Activated naive CD4-positive, alpha-beta T cell treated with anti-CD3 and anti-CD28 coated beads, Interleukin-2, amount 10 ng/mL, durations not matched to agents 7 days and 5 days (primary cell): Measurements from ENCODE around the gene GORASP1.

ENCODE experiments used
- CTCF ChIA-PET: fragments of 350-600 bp; sonication (Branson Sonifier 250); formaldehyde crosslinking; loops from one replicate; lab custom pipeline; 2021; ENCODE audit warnings: antibody characterized with exemption; lab: Charles Lee
- DNase-seq: peaks from one replicate; pipeline ENCODE4 v3.0.0-alpha.2; 2020
- H3K27ac Mint-ChIP-seq: one replicate; pipeline ENCODE4 v1.8.0; 2021; ENCODE audit warnings: mild to moderate bottlenecking, moderate library complexity, mixed read lengths
- H3K27me3 Mint-ChIP-seq: one replicate; pipeline ENCODE4 v1.8.0; 2021; ENCODE audit warnings: mild to moderate bottlenecking, mixed read lengths
- H3K36me3 Mint-ChIP-seq: one replicate; pipeline ENCODE4 v1.8.0; 2021; ENCODE audit warnings: mixed read lengths
- H3K4me1 Mint-ChIP-seq: one replicate; pipeline ENCODE4 v1.8.0; 2021; ENCODE audit warnings: mixed read lengths
- H3K4me3 Mint-ChIP-seq: one replicate; pipeline ENCODE4 v1.8.0; 2021; ENCODE audit warnings: mild to moderate bottlenecking, moderate library complexity, mixed read lengths
- H3K9me3 Mint-ChIP-seq: one replicate; pipeline ENCODE4 v1.8.0; 2021; ENCODE audit warnings: mixed read lengths

GORASP1 gene

DNA sequence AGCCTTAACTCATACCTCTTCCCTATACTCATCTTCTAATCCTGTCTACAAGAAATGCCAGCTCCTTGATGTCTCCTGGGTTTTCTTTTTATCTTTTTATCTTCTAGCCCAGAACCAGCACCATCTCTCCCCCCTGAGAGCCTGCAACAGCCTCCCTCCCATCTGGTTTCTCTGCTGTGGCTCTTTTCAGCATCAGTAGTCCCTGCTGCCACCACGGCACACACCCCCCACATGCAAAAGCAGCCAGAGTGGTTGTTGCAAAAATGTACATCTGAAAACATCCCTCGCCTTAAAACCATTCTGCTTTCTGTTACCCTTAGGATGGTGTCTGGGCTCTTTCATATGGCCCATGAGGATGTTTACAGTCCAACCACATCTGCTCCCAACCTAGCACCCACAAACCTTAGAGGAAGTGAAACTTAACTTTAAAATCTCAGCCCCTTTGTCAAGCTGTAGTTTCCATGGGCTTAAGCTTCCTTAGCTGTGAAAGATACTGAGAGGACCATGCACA, 828 bp upstream of the GORASP1 start:
- peaks cover 45% of the 10 kb centered on the region for H3K4me1 Mint-ChIP-seq
- DNase-seq: peak; percentile 73
- CTCF ChIA-PET: interaction anchor here (1.0 to 3.0 kb wide), 8 partner anchors 8 to 183 kb away, joined by 3 to 18 read pairs (median 5); no protein-coding TSS in a partner anchor
- H3K27me3 Mint-ChIP-seq: peaks cover 44% of the 10 kb centered on the region
- H3K9me3 Mint-ChIP-seq: no peaks in the 10 kb centered on the region
- peak overlapping the region; percentile 78 for H3K4me3 Mint-ChIP-seq
- peak overlapping the region; percentile 83 for H3K27ac Mint-ChIP-seq
- peaks cover 2% of the 10 kb centered on the region for H3K36me3 Mint-ChIP-seq

DNA sequence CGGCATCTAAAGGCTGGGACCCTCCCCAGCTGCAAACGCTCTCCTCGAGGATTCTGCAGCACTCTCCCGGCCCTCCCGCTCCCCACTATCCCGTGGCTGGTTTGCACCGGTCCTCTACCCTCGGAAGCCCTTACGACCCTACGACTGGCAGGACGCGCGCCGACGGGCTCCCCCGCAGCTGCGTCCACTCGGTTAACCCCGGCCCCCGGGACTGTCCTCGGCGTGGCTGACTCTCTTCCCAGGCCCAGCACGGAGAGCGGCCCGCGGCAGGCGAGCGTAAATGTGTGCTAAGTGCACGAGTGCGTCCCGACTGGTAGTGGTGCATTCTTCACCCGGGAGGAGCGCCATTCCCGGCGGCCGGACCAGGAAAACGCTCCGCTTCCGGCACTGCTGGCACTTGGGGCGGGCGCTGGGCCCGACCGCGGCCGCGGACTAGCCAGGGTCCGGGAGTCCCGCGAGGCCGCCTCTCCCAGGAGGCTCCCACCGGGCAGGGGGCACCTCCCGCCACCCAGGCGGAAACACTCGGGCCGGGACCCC, 508 bp downstream of the GORASP1 start:
- H3K36me3 Mint-ChIP-seq: peaks cover 4% of the 10 kb centered on the region
- CTCF ChIA-PET: interaction anchor here (0.9 to 7.3 kb wide), 5 partner anchors 40 to 185 kb away, joined by 3 to 73 read pairs (median 6); no protein-coding TSS in a partner anchor
- no peak for DNase-seq
- no peak overlapping the region for H3K27ac Mint-ChIP-seq
- peaks cover 37% of the 10 kb centered on the region for H3K27me3 Mint-ChIP-seq
- peaks cover 51% of the 10 kb centered on the region for H3K4me1 Mint-ChIP-seq
- H3K9me3 Mint-ChIP-seq: no peaks in the 10 kb centered on the region
- peak overlapping the region; percentile 74 for H3K4me3 Mint-ChIP-seq

DNA sequence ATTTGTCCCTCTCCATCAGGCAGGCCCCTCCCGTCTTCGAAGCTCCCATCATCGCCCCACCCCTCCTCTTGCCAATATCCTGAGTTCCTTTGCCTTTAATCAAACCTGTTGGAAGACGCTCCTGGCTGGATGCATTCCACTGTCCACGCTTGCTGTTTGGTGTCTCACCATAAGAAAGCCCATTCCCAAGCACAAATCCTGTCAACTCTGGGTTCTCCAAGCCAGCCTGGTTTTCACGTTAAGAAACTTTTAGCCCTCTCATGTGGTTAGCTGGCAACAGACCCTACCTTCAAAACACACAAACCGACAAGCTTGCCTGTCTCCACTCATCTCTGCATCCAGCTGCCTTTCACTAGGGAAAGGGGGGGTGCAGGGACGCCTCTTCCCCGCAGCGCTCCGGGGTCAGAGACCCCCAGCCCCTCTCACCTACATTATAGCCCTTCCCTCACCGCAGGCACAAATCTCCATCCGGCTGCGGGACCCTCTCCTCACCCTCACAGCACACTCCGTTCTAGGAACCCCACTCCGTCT, 1.1 kb downstream of the GORASP1 start:
- peak overlapping the region; percentile 11 for H3K27ac Mint-ChIP-seq
- CTCF ChIA-PET: interaction anchor here (0.9 to 7.3 kb wide), 3 partner anchors 41 to 182 kb away, joined by 3 to 73 read pairs (median 3); no protein-coding TSS in a partner anchor
- peak overlapping the region; percentile 74 for H3K4me3 Mint-ChIP-seq
- H3K4me1 Mint-ChIP-seq: peaks cover 51% of the 10 kb centered on the region
- H3K36me3 Mint-ChIP-seq: peaks cover 4% of the 10 kb centered on the region
- no peaks in the 10 kb centered on the region for H3K9me3 Mint-ChIP-seq
- peaks cover 34% of the 10 kb centered on the region for H3K27me3 Mint-ChIP-seq
- no peak for DNase-seq

DNA sequence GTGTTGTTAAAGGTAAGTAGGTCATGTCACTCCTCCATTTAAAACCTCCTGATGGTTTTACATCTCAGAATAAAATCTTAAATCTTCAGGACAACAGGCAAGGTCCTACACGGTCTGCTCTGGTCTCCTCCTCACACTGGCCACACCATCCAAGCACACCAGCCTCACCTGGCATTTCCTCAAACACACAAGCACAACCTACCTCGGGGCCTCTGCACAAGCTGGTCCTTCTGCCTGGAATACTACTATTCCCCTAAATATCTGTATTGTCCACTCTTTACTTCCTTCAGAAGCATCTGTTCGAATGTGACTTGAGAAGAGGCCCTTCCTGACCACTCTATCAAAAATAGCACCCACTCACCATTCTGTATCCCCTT, 1.8 kb downstream of the GORASP1 start:
- no peak for DNase-seq
- H3K9me3 Mint-ChIP-seq: no peaks in the 10 kb centered on the region
- no peak overlapping the region for H3K27ac Mint-ChIP-seq
- peaks cover 7% of the 10 kb centered on the region for H3K36me3 Mint-ChIP-seq
- peak overlapping the region; percentile 74 for H3K4me3 Mint-ChIP-seq
- peaks cover 34% of the 10 kb centered on the region for H3K27me3 Mint-ChIP-seq
- H3K4me1 Mint-ChIP-seq: peaks cover 54% of the 10 kb centered on the region
- CTCF ChIA-PET: interaction anchor here (1.2 to 7.3 kb wide), 3 partner anchors 24 to 183 kb away, joined by 3 to 73 read pairs (median 3); no protein-coding TSS in a partner anchor

DNA sequence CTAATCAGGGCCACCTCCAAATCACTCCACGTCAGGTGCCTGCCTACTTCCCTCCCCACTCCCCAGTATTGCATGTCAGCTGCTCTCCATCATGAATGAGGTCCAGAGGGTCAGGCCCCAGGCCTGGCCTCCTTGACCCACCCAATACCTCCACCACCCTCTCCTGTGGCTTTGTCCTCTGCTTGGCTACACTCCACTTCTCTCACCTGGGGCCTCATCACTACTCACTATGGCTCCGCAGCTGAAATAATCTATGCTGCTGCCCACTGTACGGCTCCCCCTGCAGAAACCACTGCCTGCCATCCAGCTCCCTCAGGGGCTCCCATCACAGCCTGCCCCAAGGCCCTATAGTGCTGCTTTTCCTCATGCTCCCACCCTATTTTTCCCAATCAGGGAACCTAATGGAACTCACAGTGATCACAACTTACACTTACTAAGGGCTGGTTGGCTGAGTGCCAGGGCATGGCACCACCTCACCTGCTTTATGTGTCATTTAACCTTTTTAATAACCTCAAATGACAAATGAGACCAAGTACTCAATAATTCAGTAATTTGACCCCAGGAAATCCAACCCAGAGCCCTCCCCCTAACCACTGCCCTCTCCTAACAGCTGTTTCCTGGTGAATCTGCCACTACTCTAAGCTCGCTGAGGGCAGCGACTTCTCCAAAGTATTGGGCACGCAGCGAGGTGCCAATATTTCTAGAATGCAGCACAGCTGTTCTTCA, 2.3 kb downstream of the GORASP1 start:
- DNase-seq: no peak
- no peaks in the 10 kb centered on the region for H3K9me3 Mint-ChIP-seq
- no peak overlapping the region for H3K4me3 Mint-ChIP-seq
- peaks cover 29% of the 10 kb centered on the region for H3K27me3 Mint-ChIP-seq
- H3K4me1 Mint-ChIP-seq: peaks cover 54% of the 10 kb centered on the region
- H3K36me3 Mint-ChIP-seq: peaks cover 7% of the 10 kb centered on the region
- CTCF ChIA-PET: interaction anchor here (1.0 to 7.3 kb wide), 4 partner anchors 24 to 183 kb away, joined by 3 to 73 read pairs (median 5); no protein-coding TSS in a partner anchor
- H3K27ac Mint-ChIP-seq: no peak overlapping the region

DNA sequence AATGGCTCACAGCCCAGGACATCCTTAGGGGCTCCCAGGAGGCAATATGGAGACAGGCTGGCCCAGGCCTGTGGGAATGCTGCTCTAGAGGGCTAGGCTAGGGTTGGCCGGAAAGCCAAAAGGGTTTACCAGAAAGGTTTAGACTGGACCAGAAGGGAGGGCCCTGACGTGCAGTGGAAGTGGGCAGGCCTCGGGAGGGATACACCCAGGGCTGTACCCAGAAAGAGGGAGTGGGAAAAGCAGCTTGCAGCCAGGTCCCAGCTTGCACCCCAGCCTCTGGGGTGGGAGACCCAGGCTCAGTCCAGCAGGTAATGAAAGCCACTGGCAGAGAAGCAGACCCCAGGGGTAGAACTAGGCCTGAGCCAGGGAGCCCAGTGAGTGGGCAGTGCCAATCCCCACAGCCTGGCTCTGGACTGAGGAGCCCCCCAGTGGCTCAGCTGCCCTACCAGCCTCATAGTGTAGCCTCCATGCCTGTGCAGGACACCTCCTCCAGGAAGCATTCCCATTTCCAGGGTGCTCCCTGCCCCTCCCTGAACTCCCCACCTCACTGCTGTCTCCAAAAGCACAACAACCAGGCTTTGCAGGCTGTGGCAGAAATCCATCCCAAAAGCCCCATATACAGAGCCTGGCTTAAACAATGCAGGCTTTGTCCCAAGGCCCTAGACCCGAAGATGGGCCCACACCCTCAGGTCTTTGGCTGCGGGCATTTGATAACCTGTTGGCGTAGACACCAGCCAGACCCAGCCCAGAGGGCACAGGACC, 3.5 kb downstream of the GORASP1 start:
- Mint-ChIP-seq H3K4me3 (no peak overlapping the region), H3K9me3 (no peaks in the 10 kb centered on the region), H3K27me3 (peaks cover 18% of the 10 kb centered on the region), H3K36me3 (peaks cover 7% of the 10 kb centered on the region), H3K4me1 (peaks cover 47% of the 10 kb centered on the region), H3K27ac (no peak overlapping the region)
- CTCF ChIA-PET: interaction anchor here (1.0 to 7.3 kb wide), 4 partner anchors 23 to 185 kb away, joined by 3 to 73 read pairs (median 5); no protein-coding TSS in a partner anchor
- DNase-seq: no peak

DNA sequence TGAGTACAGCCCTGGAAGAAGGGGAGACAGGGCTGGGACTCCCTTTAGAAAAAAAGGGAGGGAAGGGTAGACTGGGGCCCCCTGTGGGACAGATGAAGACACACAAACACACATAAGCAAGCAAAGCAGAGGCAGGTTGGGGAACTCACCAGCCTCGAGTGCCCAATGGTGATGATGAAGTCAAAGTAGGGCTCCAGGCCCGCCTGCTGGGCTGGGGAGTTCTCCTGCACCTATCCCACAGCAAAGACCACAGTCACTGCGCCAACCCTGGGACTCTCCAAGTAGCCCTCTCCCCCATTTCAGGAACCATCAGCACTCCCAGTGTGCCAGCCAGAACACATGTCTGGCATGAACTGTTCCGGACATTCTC, 4.1 kb downstream of the GORASP1 start:
- Mint-ChIP-seq H3K27me3 (peaks cover 14% of the 10 kb centered on the region), H3K36me3 (peaks cover 7% of the 10 kb centered on the region), H3K4me3 (no peak overlapping the region), H3K9me3 (no peaks in the 10 kb centered on the region), H3K4me1 (peaks cover 40% of the 10 kb centered on the region), H3K27ac (no peak overlapping the region)
- CTCF ChIA-PET: interaction anchor here (0.8 to 7.3 kb wide), 2 partner anchors 17 to 185 kb away, joined by 3 to 73 read pairs; no protein-coding TSS in a partner anchor
- no peak for DNase-seq

DNA sequence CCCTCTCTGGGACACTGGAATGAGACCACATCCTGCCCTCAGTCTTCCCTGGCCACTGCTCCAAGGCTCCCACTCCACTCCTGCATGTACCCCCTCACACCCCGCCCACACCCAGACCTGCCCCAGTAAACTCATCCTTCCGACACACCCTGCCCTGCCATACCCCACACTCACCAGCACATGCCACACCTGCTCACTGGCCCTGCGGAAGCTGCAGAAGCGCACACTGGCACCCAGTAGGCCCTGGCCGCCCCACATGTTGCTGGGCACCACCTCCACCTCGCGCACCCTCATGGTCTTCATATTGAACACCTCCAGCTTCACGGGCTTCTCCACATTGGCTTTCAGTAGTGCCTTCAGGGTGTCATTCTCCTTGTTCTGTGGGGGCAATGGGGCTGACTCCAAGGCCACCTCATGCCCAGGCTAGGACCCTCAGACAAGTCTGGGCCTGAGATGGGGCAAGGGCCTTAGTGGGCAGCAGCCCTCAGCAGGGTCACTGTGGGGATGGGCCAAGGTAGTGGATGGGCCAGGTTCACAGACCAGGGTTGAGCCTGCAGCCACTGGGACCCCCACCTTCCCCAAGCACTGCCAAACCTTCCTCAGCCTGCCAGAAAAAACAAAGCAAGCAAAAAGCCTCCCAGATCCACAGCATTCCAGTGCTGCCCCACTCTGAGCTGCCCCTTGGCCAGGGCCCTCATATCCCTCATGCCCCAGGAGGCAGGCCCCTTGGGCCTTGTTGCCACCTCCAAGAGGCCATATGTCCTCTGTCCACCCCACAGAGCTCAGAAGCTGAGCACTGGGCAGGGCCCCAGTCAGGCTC, 4.7 kb downstream of the GORASP1 start:
- H3K27ac Mint-ChIP-seq: no peak overlapping the region
- no peak for DNase-seq
- H3K9me3 Mint-ChIP-seq: no peaks in the 10 kb centered on the region
- CTCF ChIA-PET: interaction anchor here (0.8 to 7.3 kb wide), 3 partner anchors 16 to 186 kb away, joined by 3 to 73 read pairs (median 4); no protein-coding TSS in a partner anchor
- H3K36me3 Mint-ChIP-seq: peaks cover 7% of the 10 kb centered on the region
- H3K4me3 Mint-ChIP-seq: no peak overlapping the region
- peaks cover 34% of the 10 kb centered on the region for H3K4me1 Mint-ChIP-seq
- peaks cover 13% of the 10 kb centered on the region for H3K27me3 Mint-ChIP-seq

DNA sequence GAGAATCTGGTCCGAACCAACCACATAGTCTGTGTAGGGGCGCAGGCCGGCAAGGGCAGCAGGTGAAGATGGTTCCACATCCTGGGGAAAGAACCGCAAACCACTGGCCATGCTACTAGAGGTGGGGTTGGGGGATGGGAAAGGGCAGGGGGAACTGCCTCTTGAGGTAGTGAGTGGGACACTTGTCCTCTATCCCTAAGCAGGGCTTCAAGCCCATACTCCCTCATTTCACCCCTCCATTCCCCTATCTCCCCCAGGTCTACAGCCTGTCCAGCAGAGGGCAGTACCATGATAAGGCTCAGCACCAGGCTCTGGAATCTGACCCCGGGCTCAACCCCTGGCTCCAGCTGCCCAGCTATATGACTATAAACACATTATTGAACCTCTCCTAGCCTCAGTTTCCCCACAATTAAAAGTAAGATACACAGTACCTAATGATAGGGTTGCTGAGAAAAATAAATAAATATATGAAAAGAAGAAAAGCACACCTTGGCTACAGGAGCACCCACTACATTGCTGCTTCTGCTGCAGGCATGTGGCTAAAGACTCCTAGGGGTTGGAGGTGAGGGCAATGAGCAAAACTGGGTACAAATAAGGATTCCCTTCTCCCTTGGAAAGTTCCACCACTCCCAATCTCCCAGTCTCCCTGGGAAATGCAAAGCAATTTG, 6.3 kb downstream of the GORASP1 start:
- H3K9me3 Mint-ChIP-seq: no peaks in the 10 kb centered on the region
- H3K27ac Mint-ChIP-seq: no peak overlapping the region
- peaks cover 27% of the 10 kb centered on the region for H3K4me1 Mint-ChIP-seq
- no peak overlapping the region for H3K4me3 Mint-ChIP-seq
- peaks cover 18% of the 10 kb centered on the region for H3K36me3 Mint-ChIP-seq
- CTCF ChIA-PET: interaction anchor here (0.6 to 7.3 kb wide), 5 partner anchors 9 to 187 kb away, joined by 3 to 73 read pairs (median 3); no protein-coding TSS in a partner anchor
- peak; percentile 61 for DNase-seq
- peaks cover 2% of the 10 kb centered on the region for H3K27me3 Mint-ChIP-seq

DNA sequence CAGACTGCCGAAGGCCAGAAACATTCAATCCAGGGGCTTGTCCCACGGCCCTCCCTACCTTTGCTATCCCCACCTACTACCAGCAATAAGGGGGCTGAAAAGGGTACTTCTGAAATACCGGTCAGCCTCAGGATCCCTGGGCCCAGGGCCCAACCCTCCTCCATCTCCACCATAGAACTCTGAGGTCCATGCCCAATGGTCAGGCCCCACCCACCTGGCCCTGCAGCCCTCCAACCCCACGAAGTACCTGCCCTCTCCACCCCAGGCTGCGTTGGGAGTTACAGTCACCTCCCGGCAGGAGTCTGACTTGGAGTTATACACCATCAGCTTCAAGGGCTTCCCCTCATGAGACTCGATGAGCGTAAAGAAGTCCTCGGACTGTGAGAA, 6.9 kb downstream of the GORASP1 start:
- no peak for DNase-seq
- Mint-ChIP-seq H3K4me1 (peaks cover 20% of the 10 kb centered on the region), H3K27me3 (no peaks in the 10 kb centered on the region), H3K36me3 (peaks cover 20% of the 10 kb centered on the region), H3K4me3 (no peak overlapping the region), H3K27ac (no peak overlapping the region), H3K9me3 (no peaks in the 10 kb centered on the region)
- CTCF ChIA-PET: interaction anchor here (1.1 to 7.3 kb wide), 4 partner anchors 9 to 188 kb away, joined by 3 to 73 read pairs (median 3); no protein-coding TSS in a partner anchor

DNA sequence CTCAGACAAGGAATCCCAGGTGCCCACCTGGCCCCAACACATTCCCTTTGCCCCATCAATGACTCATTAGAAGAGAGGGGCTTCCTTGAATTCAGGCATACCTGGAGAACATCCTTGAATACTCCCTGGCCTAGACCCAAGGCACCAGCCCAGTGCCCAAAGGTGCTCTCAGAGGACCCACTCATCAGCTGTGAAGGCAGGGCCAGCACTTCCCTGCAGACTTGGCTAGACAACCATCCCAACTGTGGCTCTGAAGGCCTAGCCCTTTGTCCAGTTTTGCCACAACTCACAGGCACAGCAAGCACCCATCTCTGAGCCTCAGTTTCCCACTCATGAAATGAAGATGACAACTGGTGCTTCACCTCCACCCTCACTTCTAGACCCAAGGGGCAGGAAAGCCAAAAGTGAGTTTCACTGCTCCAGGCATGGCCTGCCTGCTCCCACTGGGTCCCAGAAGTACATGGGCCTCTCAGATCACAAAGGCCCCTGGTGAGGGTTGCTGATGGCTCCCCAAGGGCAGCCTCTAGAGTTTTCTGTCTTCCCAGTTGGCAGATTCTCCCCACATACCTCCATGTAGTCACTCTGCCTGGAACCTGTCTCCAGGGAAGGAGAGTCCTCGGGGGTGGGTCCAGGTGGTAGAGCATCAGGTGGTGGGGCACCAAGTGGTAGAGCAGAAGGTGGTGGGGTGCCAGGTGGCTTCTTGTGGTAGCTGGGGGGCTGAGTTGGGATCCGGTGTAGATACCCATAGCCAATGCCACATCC, 7.5 kb downstream of the GORASP1 start:
- H3K9me3 Mint-ChIP-seq: no peaks in the 10 kb centered on the region
- no peaks in the 10 kb centered on the region for H3K27me3 Mint-ChIP-seq
- H3K4me1 Mint-ChIP-seq: peaks cover 14% of the 10 kb centered on the region
- H3K4me3 Mint-ChIP-seq: no peak overlapping the region
- no peak overlapping the region for H3K27ac Mint-ChIP-seq
- DNase-seq: no peak
- peaks cover 23% of the 10 kb centered on the region for H3K36me3 Mint-ChIP-seq
- CTCF ChIA-PET: interaction anchor here (1.7 to 7.3 kb wide), 2 partner anchors 84 to 189 kb away, joined by 3 to 73 read pairs; no protein-coding TSS in a partner anchor

DNA sequence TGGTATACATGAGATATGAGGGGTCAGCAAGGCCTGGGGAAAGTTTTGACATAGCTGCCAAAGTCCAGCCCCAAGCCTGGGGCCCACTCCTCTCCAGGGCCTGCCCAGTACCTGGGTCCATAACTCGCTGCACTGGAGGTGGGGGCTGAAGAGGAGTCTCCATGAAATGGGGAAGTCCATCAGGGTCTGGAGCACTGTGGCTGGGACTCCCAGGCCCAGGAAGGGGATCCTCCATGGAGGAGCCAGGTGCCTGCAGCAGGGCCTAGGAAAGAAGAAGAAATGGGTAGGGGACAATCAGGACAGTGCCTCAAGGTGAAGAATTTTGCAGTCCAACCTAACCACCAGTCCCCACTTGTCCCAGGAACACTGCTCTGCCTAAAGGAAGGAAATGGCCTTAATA, 8.2 kb downstream of the GORASP1 start:
- Mint-ChIP-seq H3K9me3 (no peaks in the 10 kb centered on the region), H3K27ac (no peak overlapping the region), H3K4me3 (no peak overlapping the region), H3K27me3 (no peaks in the 10 kb centered on the region), H3K4me1 (peaks cover 14% of the 10 kb centered on the region), H3K36me3 (peaks cover 29% of the 10 kb centered on the region)
- no peak for DNase-seq
- CTCF ChIA-PET: no interaction called here
